G401.6 (cell line): Measurements from ENCODE around the gene MAP2K5.
"Not testable (repeated sequence)": the region's sequence is repeated elsewhere in the genome, so short reads cannot be mapped to it uniquely, and the experiment has no call there.

Source experiments
- FAIRE-seq: peaks from 2 replicates; lab custom pipeline; 2012; peaks lifted over from hg19 to GRCh38; lab: Jason Lieb, UNC

MAP2K5 gene

DNA sequence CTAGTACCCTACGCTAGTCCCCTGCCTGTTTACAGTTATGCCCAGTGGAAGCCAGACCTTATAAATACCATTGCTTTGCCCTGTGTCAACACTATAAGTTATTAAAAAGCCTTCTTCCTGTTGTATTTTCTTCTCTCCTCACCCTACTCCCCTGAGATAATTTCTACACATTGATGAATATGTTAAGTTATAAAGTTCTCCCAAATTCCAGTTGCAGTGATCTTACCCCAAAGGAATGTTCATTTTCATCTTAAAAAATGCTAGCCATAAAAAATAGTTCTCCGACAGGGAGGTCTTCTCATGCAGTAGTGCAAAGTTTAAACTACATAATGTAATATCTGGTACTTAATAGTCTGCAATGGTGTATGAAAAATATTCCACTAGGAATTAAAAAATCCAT, 58.6 kb downstream of the MAP2K5 start:
- no peak for FAIRE-seq

DNA sequence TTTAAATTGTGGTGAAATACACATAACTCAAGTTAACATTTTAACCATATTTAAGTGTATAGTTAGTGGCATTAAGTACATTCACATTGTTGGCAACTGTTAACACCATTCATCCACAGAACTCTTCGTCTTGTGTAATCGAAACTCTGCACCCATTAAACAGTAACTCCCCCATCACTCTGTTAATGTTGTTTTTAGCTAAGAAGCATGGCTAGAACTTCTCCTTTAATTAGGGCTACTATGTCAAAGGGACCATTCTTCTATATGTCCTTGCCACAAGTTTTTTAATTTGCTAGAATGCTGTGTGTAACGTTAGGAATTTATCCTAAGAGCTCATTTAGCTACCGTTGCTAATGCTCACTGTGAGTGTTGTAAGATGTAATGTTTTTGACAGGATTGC, 60.6 kb downstream of the MAP2K5 start:
- FAIRE-seq, result no peak

DNA sequence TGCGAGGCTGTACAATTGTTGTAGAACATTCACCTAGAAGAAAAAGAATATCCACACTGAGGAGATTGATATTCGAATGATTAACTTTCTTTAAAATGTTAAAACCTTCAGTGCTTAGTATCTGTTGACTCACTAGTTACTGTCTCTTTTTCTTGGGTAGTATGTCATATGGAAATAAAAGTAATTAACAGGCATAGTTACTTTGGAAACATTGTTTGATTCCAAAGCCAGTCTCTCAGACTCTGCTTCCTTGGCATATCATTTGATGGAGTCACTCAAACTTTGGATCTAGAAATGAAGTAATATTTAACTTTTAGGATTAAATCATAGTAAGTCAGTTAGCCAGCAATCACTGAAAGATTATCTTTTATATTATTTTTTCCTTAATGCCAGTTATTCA, 63.4 kb downstream of the MAP2K5 start:
- FAIRE-seq, result no peak

DNA sequence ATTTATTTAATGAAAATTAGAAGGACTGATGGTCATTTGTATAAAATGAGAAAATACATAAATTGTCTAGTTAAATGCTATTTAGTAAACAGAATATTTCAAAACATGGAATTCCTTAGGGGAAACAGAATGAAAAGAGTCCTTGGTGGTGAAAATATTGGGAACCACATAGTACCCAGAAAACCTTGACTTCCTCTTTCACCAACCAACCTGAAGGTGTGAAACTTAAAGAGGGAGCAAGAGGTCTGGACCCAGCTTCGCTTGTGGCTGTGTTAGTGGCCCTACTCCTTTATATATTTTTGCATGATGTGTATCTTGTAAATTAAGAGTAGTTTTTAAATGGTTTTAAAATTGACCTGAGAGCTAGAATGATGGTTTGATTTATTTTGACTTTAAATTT, 64.2 kb downstream of the MAP2K5 start:
- FAIRE-seq, result peak; percentile 33

DNA sequence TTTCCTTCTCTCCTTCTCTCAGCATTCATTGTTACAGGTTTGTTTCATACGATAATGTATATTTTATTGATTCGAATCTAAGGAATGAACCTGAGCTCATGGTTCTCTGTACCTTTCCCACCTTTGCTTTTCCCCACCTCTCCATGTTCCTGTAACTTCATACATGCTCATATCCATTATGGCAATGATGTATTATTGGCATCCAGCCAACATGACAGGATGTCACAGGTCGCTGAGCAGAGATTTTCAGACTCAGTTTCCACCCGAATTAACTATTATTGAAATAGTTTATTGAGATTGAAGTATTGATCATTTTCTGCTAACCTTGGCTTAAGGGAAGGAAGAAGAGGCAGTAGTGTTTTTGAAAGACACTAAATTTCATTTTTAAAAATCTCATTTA, 64.8 kb downstream of the MAP2K5 start:
- FAIRE-seq, result no peak

DNA sequence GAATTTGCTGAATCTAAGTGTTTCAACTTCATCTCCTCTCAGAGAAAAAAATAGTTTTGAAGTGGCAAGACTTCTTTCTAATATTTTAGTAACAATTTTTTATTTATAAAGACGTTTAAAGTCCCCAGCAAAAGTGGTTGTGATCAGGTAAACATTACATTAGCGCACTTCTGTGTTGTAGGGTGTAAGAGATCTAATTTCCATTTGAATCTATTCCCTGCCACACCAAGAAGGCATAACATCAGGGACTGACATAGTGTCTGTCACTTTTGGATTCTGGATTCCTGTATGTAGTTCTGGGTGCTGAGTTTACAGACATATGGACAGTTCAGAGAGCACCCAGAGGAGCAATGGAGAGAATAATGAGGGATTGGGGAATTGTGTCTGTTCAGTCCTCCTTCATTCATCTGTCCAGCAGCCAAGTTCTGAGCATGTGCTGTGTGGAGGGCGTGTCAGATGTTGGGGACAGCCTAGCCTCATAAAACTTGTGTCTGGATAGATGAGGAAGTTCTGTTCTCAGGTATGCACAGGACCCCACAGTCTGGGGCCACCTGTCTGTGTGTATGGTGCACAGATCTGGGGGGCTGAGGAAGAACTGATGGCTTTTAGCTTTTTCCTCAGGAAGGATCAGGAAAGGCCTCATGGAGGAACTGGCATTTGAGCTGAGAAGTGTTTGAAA, 65.6 kb downstream of the MAP2K5 start:
- FAIRE-seq, result no peak

DNA sequence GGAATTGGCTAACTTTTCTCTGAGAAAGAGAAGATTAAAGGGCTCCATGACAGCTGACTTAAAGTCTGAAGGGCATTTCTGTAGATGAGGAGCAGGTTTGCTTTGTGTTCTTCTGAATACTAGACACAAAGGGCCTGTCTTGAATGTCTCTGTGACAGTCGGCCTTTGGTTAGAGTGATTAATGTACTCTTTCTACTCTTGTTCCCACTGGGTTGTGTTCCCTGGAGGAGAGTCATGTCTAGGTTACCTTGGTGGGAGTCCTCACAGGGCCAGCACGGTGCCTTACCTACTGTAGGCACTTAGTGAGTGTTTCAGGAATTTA, 66.1 kb downstream of the MAP2K5 start:
- no peak for FAIRE-seq

DNA sequence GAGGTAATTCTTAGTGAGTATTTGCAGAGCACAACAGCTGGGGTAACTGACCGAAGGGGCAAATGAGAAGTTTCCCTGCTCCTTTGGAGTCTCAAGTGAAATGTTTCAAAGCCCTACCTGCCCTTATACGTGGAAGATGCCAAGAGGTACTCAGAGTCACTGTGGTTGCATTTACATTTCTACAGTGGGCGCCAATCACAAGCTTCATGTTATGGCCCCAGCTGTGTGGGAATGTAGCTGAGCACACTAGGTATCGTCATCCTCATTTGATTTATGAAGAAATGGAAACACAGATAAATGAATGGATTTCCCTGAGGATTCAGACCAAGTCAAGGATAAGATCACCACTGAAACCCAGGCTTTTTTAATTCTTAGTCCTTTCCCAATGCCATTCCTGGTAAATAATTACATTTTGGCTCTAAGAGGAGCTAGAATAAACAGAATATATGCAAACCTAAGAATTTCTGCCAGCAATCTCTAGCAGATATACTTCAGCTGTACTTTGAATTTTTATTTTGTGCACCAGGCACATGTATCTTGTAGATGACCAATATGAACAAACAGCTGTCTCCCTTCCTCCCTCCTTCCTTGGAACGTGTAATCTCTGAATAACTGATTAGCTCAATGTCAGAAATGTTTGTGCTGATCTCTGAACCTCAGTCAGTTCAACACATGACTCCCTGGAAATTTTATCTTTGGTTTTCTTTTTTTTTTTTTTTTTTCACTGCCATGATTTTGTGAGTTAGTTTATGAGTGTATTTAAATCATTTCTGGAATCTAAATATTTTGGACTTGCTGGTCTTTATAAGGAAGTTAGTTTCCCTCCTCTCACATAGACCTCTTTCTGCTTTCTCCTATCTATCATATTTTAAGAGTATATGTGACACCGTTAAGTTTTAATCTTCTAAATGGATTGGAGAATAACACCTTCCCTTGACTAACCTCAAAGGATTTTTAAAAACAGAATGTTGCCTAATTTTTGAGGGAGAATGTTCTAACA, 69.2 kb downstream of the MAP2K5 start:
- peak; percentile 8 for FAIRE-seq

DNA sequence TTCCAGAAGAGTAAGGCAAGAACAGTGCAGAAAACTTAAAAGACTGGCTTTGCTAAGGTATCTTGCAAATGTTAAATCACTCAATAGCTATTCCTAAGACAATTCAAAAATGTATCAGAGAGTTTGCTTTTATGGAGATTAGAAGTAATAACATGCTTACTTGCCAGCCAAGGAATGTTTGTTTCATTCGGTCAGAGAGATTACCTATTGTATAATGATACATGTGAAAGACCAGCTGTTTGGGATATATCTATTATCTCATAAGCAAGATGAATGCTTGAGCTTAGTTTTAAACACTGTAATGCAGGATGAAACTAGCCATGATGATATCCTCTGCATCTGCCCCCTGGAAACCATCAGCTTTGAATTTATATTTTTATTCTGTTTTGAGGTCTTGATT, 70.7 kb downstream of the MAP2K5 start:
- FAIRE-seq, result no peak

DNA sequence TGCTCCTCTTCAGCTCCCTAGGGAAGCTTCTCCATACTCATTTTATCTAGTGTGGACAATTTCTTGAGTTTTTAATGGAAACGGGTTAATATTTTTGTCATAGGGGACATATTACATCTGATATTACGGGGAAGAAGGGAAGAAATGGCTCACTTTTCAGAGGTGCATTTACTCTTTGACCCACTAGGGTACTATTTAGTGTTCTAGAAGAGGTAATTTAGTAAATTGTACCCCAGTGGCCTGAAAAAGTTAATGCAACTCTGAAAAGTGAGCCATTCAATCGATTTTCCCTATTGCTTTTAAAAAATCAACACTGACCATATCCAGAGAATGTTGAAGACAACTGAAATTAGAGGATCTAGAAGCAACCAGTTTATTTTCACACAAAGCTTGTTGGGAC, 71.2 kb downstream of the MAP2K5 start:
- no peak for FAIRE-seq

DNA sequence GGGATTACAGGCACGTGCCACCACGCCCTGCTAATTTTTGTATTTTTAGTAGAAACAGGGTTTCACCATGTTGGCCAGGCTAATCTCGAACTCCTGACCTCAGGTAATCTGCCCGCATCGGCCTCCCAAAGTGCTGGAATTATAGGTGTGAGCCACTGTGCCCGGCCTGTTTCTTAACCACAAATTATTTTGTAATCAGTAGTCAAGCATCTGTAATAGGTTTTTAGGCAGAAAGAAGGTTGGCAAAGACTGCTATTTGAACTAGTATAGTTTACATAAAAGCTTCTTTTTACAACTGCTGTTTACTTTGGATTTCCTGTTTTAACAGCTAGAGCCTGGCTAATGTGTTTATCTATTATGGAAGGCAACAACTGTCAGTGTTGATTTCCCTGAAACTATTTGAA, 72.6 kb downstream of the MAP2K5 start:
- FAIRE-seq, result not testable (repeated sequence)

DNA sequence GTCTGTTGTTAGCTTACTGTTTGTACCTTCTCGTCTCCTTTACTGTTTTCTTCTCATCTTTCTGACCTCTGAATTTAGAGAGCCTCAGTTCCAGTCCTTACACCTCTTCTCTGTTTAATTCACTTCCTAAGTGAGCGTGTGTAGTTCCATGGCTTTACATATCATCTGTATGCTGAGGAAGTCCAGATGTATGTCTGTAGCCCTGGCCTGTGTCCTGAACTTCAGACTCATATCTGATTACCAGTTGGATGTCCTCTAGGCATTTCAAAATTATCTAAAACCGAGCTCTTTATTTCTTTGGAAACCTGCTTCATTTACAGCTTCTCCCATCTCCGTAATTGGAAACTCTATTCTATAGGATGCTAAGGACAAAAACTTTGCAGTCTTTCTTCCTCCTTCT, 75.8 kb downstream of the MAP2K5 start:
- FAIRE-seq, result no peak

DNA sequence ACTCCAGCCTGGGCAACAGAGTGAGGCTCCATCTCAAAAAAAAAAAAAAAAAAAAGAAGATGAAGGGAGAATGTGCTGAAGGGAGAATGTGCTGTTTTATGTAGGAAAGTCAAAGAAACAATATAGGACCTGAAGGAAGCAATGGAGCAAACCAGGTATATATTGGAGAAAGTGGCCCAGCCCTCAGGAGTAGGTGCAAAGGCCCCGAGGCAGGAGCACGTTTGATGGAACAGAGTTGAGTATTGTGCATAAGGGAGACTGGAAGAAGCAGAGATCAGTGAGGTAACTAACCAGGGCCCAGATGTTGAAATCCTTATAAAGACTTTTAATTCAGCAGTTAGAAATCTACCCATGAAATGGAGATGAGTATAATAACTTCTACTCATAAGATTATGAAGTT, 79.6 kb downstream of the MAP2K5 start:
- no peak for FAIRE-seq

DNA sequence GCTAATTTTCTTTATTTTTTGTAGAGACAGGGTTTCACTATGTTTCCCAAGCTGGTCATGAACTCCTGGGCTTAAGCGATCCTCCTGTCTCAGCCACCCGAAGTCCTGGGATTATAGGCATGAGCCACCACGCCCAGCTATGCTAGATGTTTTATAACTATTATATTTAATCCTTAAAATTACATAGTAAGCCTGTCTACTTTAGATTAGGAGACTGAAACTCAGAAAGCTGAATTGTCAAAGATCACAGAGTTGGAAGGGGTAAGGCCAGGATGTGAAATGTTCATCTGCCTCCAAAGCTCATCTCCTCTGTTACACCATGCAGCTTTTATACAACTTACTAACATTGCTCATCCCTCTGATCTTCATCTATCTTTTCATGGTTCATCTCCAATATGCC, 89.8 kb downstream of the MAP2K5 start:
- no peak for FAIRE-seq

DNA sequence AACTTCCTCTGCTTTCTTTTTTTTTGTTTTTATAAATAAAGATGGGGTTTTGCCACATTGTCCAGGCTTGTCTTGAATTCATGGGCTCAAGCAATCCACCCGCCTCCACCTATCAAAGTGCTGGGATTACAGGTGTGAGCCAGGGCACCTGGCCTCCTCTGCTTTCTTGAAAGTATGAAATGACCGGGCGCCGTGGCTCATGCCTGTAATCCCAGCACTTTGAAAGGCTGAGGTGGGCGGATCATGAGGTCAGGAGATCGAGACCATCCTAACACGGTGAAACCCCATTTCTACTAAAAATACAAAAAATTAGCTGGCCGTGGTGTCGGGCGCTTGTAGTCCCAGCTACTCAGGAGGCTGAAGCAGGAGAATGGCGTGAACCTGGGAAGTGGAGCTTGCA, 93.4 kb downstream of the MAP2K5 start:
- not testable (repeated sequence) for FAIRE-seq

DNA sequence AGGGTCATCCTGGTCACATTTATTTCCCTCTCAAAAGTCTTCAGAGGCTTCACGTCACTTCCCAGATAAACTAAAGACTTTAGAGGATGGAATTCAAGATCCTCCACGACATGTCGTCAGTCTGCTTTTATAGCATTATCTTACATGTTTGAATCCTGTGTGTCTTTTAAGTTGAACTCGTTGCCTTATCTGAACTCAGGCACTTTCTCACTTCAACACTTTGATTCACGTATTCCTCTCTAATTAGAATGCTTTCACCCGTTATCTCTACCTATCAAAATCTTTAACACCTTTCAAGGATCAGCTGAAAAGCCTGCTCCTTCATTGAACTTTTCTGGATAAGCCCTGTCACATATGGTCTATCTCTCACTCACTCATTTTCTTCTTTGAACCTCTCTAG, 97.1 kb downstream of the MAP2K5 start:
- no peak for FAIRE-seq

DNA sequence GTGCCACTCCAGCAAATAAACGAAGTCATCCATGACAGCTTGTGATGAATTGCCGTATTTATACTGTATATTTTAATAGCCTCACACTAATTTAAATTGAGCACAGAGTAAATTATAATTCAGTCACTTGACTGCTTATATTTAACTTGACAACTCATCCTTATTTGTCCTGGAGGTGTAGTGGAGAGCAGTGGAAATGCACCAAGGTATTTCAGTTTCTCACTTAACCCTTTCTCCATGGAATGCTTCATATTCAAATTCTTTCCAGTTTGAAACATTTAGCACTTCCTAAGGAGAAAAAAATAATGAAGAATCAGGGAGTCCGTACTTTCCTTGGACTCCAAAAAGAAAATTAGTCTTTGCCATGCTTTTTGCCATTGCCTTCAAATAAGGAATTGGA, 99.0 kb downstream of the MAP2K5 start:
- no peak for FAIRE-seq

DNA sequence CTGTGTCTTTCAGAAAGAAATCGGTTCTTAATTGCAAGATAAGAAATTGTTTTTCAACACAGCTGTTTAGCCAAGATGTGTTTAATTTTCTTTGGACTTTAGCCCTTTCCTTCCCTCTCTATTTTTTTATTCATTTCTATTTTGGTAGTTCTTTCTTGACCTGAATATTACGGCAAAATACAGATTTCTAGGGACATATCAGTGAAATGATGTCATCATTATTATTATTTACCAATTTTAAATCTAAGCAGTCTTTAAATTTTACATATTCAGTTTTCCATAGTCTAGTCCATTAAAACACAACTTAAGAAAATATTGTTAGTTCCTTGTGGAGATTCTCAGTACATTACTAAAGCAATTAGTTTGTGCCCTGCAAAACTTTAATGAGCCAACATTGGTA, 104.3 kb downstream of the MAP2K5 start:
- no peak for FAIRE-seq

DNA sequence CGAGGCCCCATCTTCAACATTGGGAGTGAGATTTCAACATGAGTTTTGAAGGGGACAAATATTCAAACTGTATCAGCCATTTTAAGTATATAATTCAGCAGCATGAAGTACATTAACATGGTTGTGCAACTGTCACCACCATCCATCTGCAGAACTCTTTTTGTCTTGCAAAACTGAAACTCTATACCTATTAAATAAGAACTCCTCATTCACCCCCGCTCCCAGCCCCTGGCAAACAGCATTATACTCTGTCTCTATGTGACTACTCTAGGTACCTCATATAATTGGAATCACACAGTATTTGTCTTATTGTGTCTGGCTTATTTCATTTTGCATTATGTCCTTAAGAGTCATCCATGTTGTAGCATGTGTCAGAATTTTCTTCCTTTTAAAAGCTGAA, 110.1 kb downstream of the MAP2K5 start:
- FAIRE-seq, result no peak

DNA sequence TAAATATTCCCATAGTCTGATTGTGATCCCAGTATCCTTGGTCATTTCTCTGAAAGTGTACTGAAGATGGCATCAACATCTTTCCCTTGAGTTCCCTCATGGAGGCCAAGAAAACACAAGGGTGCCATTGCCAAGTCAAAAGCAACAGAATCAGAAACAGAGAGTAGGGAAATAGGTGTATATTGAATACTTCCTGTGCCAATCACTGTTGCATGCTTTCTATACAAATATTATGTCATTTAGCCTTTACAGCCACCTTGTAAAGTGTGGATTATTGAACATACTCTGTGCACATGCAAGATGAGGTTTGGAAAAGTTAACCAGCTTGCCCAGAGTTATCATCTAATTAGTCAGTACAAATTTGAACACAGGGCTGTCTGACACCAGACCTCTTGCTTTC, 117.9 kb downstream of the MAP2K5 start:
- FAIRE-seq, result no peak

DNA sequence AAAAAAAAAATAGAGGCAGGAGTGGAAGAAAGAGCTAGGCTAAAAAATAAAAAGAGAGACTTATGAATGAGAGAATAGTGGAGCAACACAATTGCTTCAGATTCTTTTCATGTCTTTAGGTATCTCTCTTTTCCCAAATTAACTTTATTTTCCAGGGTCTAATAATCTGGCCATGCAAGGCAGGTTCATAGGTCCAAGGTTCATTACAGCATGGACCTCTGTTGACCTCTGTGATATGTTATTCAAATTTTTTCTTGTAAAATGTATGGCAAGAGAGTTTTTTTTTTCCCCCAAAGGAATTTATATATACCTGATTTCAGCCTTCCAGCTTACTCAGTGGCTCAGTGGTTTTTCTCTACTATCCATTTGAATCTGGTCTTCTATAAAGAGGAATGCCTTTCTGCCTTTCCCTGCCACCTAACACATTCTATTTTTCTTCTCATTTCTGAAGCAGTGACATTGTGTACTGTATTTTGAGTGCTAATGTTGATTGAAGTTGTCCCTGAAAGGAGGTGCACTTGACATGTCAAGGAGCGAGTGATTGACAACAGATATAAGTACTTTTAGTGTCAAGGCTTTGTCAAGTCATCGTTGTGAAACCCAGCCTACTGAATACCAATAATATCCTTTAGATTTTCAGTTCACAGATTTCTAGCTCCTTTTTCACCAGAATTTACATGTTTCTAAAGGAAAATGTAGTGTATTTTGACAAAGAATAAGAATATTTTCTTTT, 118.5 kb downstream of the MAP2K5 start:
- no peak for FAIRE-seq

DNA sequence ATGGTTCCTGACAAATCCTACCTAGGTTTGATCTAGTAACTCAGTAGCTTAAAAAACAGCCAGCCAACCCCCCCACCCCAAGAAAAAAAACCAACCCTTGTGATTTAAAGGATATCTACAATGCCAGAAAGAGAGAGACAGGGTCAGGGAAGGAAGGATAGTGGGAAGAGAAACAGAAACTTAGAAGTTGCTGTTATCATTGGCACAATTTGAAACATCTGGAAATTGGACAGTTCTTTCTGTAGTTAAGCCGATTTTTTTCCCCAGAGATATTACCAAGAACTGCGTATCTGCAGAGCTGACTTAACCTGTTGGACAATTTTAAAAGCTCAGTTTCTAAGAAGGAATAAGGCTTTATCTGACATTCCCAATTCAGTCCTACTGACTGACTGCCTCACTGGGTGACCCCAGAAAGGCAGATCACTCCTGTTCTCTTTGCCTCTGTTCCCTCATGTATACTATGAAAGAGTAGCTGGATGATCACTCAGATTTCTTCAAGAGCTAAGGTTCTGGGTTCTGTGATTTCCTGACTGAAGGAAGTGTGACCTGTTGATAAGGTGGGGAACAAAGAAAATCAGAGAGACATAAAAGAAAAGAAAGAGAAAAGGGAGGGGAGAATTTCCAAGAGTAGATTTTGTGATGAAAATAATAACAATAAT, 128.3 kb downstream of the MAP2K5 start:
- FAIRE-seq, result no peak

DNA sequence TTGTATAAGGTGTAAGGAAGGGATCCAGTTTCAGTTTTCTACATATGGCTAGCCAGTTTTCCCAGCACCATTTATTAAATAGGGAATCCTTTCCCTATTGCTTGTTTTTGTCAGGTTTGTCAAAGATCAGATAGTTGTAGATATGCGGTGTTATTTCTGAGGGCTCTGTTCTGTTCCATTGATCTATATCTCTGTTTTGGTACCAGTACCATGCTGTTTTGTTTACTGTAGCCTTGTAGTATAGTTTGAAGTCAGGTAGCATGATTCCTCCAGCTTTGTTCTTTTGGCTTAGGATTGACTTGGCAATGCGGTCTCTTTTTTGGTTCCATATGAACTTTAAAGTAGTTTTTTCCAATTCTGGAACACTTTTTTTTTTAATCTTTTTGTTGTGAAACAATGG, 130.3 kb downstream of the MAP2K5 start:
- FAIRE-seq, result not testable (repeated sequence)
